GM23248 (cell line): Measurements from ENCODE around the gene C9orf50.

Source experiments
- EZH2 ChIP-seq: fragments of 200-600 bp; sonication (generic); IDR thresholded peaks from 2 replicates; pipeline ENCODE4 v1.6.1; 2018; ENCODE audit warnings: antibody characterized with exemption, mild to moderate bottlenecking; ENCODE audit not compliant: insufficient read depth, poor library complexity, severe bottlenecking
- EZH2phosphoT487 ChIP-seq: fragments of 200-600 bp; sonication (generic); IDR thresholded peaks from 2 replicates; pipeline ENCODE4 v1.6.1; 2018; ENCODE audit warnings: antibody characterized with exemption, moderate library complexity, mild to moderate bottlenecking, low read depth; ENCODE audit not compliant: insufficient read depth

DNA sequence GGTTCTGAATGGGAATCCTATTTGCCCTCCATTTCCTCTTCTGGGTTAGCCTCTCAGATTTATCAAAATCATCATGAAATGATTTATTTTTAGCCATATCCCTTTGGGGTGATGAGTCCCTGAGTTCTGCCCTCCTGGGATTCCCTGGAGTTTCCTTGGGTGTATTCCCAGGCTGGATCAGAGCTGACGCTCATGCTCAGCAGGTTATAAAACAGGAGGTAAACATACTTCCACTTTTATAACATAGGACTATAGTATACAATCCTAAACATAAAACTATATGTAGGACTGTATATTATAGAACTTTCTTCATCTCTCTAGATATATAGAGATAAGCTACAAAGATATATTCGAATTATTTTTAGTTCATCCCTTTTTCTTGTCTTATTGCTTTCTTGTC lies 40.1 kb upstream of the C9orf50 start:
- no peak for TF ChIP-seq EZH2phosphoT487
- TF ChIP-seq EZH2 = no peak
